Spleen (tissue), 7 donors: ENCODE results near the gene NUP210L.

ENCODE experiments used
- CTCF ChIP-seq, 11 experiments: fragments of 200-600 bp in 7 of 11; fragments of 450-650 bp in 4 of 11; sonication (generic) in 4 of 11; IDR thresholded peaks in 8 of 11; conservative IDR thresholded peaks in 3 of 11; 1 replicate in 7 of 11; 2 replicates in 4 of 11; pipeline versions ENCODE4 v1.4.0 to v1.8.0; 2016 to 2021; ENCODE audit warnings: antibody characterized with exemption in 11 of 11, inconsistent platforms in 4 of 11, mild to moderate bottlenecking in 1 of 11
- POLR2A ChIP-seq, 3 donors: fragments of 450-650 bp; IDR thresholded peaks; one replicate each; pipeline ENCODE4 v1.5.1; 2017; ENCODE audit warnings: antibody characterized with exemption in 3 of 3, mild to moderate bottlenecking in 1 of 3
- donor health status: DM: no; HTN: no; CAD: no; lungs with moderate emphysema.
- donor health status: DM: no; HTN: no; CAD: no.
- donor health status: DM: no; HTN: no; CAD: no.

- no peak for TF ChIP-seq CTCF (IDR thresholded peaks at IDR 0.05 in 8 of 11, conservative IDR thresholded peaks at IDR 0.05 in 3 of 11)
- no peak for TF ChIP-seq POLR2A (IDR thresholded peaks at IDR 0.05)
These were observed at the start of gene NUP210L for GRCh38 chr1:154154534-154155191.
